ENCODE measurements around the gene PIAS3.

PIAS3 gene

GRCh38 chr1:145891587-145892485 lies 33.0 kb upstream of the PIAS3 start:
- no peaks in the 10 kb centered on the region for H3K27me3 ChIP-seq
- no peak overlapping the region for H3K4me3 ChIP-seq
- 0 out of 2 replicates have a peak overlapping the region, but pooled peaks have one; percentile 35 for H3K9ac ChIP-seq
- H3K4me1 ChIP-seq = peaks cover 10% of the 10 kb centered on the region
- no peak overlapping the region for H3K27ac ChIP-seq
- no peaks in the 10 kb centered on the region for H3K9me3 ChIP-seq
- no peaks in the 10 kb centered on the region for H4K20me1 ChIP-seq
- H3K36me3 ChIP-seq = no peaks in the 10 kb centered on the region
- H3K4me2 ChIP-seq = peak overlapping the region; percentile 32
- no peak for TF ChIP-seq Cebpa-rat (IDR thresholded peaks at IDR 0.05)

GRCh38 chr1:145891143-145891542 lies 32.3 kb upstream of the PIAS3 start:
- Histone ChIP-seq H3K36me3 (no peaks in the 10 kb centered on the region), H3K27me3 (no peaks in the 10 kb centered on the region), H3K9ac (no peak overlapping the region), H3K4me3 (no peak overlapping the region), H3K4me2 (no peak overlapping the region), H4K20me1 (no peaks in the 10 kb centered on the region), H3K4me1 (peaks cover 10% of the 10 kb centered on the region), H3K27ac (no peak overlapping the region), H3K9me3 (no peaks in the 10 kb centered on the region)
- no peak for TF ChIP-seq Cebpa-rat (IDR thresholded peaks at IDR 0.05)

- no peak overlapping the region for H3K4me3 ChIP-seq
- no peak overlapping the region for H3K9ac ChIP-seq
- no peak overlapping the region for H3K4me2 ChIP-seq
- no peaks in the 10 kb centered on the region for H3K9me3 ChIP-seq
- no peaks in the 10 kb centered on the region for H4K20me1 ChIP-seq
- no peaks in the 10 kb centered on the region for H3K36me3 ChIP-seq
- H3K27me3 ChIP-seq = peaks cover 8% of the 10 kb centered on the region
- no peak for TF ChIP-seq Cebpa-rat (IDR thresholded peaks at IDR 0.05)
- H3K27ac ChIP-seq = no peak overlapping the region
- H3K4me1 ChIP-seq = peaks cover 18% of the 10 kb centered on the region
These were observed 30.8 kb upstream of the PIAS3 start for GRCh38 chr1:145889722-145890121.

- TF ChIP-seq Cebpa-rat (IDR thresholded peaks at IDR 0.05) = no peak
- Histone ChIP-seq H3K27ac (no peak overlapping the region), H3K4me1 (peaks cover 18% of the 10 kb centered on the region), H3K9me3 (no peaks in the 10 kb centered on the region), H3K27me3 (peaks cover 9% of the 10 kb centered on the region), H3K9ac (no peak overlapping the region), H4K20me1 (no peaks in the 10 kb centered on the region), H3K4me3 (no peak overlapping the region), H3K36me3 (no peaks in the 10 kb centered on the region), H3K4me2 (no peak overlapping the region)
These were observed 28.8 kb upstream of the PIAS3 start for GRCh38 chr1:145887631-145888030.

GRCh38 chr1:145886816-145887215 lies 27.9 kb upstream of the PIAS3 start:
- Histone ChIP-seq H3K27ac (no peak overlapping the region), H3K4me1 (peaks cover 12% of the 10 kb centered on the region), H4K20me1 (no peaks in the 10 kb centered on the region), H3K9me3 (no peaks in the 10 kb centered on the region), H3K4me3 (no peak overlapping the region), H3K27me3 (peaks cover 9% of the 10 kb centered on the region), H3K36me3 (no peaks in the 10 kb centered on the region), H3K4me2 (no peak overlapping the region), H3K9ac (no peak overlapping the region)
- TF ChIP-seq Cebpa-rat (IDR thresholded peaks at IDR 0.05) = no peak

GRCh38 chr1:145886390-145886789 lies 27.5 kb upstream of the PIAS3 start:
- no peaks in the 10 kb centered on the region for H3K36me3 ChIP-seq
- no peak overlapping the region for H3K27ac ChIP-seq
- H3K9me3 ChIP-seq = no peaks in the 10 kb centered on the region
- no peak for TF ChIP-seq Cebpa-rat (IDR thresholded peaks at IDR 0.05)
- peaks cover 9% of the 10 kb centered on the region for H3K27me3 ChIP-seq
- no peaks in the 10 kb centered on the region for H4K20me1 ChIP-seq
- no peak overlapping the region for H3K9ac ChIP-seq
- peak overlapping the region; percentile 88 for H3K4me2 ChIP-seq
- H3K4me1 ChIP-seq = peaks cover 8% of the 10 kb centered on the region; the same call in 1 of the 2 replicates
- peak overlapping the region; percentile 67 for H3K4me3 ChIP-seq

GRCh38 chr1:145885738-145886287 lies 26.9 kb upstream of the PIAS3 start, which contains the start of gene ANKRD35:
Gene ANKRD35, minus strand, starts transcription at chr1:145885866. Its CDS starts 108 bp downstream, at chr1:145885758.
- TF ChIP-seq Cebpa-rat (IDR thresholded peaks at IDR 0.05) = no peak
- H3K4me1 ChIP-seq = peaks cover 8% of the 10 kb centered on the region; the same call in 1 of the 2 replicates
- H3K9me3 ChIP-seq = no peaks in the 10 kb centered on the region
- H3K36me3 ChIP-seq = no peaks in the 10 kb centered on the region
- H3K4me3 ChIP-seq = peak within 1 kb of the TSS; percentile 67
- H4K20me1 ChIP-seq = no peaks in the 10 kb centered on the region
- H3K9ac ChIP-seq = no peak within 1 kb of the TSS
- no peak within 1 kb of the TSS for H3K27ac ChIP-seq
- H3K27me3 ChIP-seq = peaks cover 9% of the 10 kb centered on the region
- H3K4me2 ChIP-seq = peak within 1 kb of the TSS; percentile 88

GRCh38 chr1:145884675-145885074 lies 25.8 kb upstream of the PIAS3 start:
- Histone ChIP-seq H3K27ac (no peak overlapping the region), H4K20me1 (no peaks in the 10 kb centered on the region), H3K4me3 (no peak overlapping the region), H3K36me3 (no peaks in the 10 kb centered on the region), H3K4me1 (peaks cover 8% of the 10 kb centered on the region; the same call in 1 of the 2 replicates), H3K27me3 (peaks cover 9% of the 10 kb centered on the region), H3K4me2 (no peak overlapping the region), H3K9me3 (no peaks in the 10 kb centered on the region), H3K9ac (no peak overlapping the region)
- no peak for TF ChIP-seq Cebpa-rat (IDR thresholded peaks at IDR 0.05)

GRCh38 chr1:145879775-145880174 lies 20.9 kb upstream of the PIAS3 start:
- H3K9me3 ChIP-seq = no peaks in the 10 kb centered on the region
- peaks cover 1% of the 10 kb centered on the region for H3K27me3 ChIP-seq
- H3K4me1 ChIP-seq = no peaks in the 10 kb centered on the region
- no peak overlapping the region for H3K4me3 ChIP-seq
- no peak overlapping the region for H3K27ac ChIP-seq
- H4K20me1 ChIP-seq = no peaks in the 10 kb centered on the region
- no peak overlapping the region for H3K4me2 ChIP-seq
- no peak overlapping the region for H3K9ac ChIP-seq
- no peaks in the 10 kb centered on the region for H3K36me3 ChIP-seq
- no peak for TF ChIP-seq Cebpa-rat (IDR thresholded peaks at IDR 0.05)

- no peak for TF ChIP-seq Cebpa-rat (IDR thresholded peaks at IDR 0.05)
- Histone ChIP-seq H4K20me1 (no peaks in the 10 kb centered on the region), H3K9ac (no peak overlapping the region), H3K27ac (no peak overlapping the region), H3K9me3 (no peaks in the 10 kb centered on the region), H3K4me1 (no peaks in the 10 kb centered on the region), H3K4me3 (no peak overlapping the region), H3K4me2 (no peak overlapping the region), H3K27me3 (peaks cover 2% of the 10 kb centered on the region; the same call in 1 of the 2 replicates), H3K36me3 (no peaks in the 10 kb centered on the region)
These were observed 19.8 kb upstream of the PIAS3 start for GRCh38 chr1:145878724-145879123.
